ENCODE data around the gene GPC4. TPM values are rescaled to one million over a fixed set of nuclear protein-coding genes. Genes with fewer than 3 reads are reported as not detected.

The GPC4 gene
- total and polyA plus RNA-seq, 2 donors (not counting 3 experiments of a cell fraction or from before 2014, with no cell fraction given), result 0.20 TPM; not detected in 1

DNA sequence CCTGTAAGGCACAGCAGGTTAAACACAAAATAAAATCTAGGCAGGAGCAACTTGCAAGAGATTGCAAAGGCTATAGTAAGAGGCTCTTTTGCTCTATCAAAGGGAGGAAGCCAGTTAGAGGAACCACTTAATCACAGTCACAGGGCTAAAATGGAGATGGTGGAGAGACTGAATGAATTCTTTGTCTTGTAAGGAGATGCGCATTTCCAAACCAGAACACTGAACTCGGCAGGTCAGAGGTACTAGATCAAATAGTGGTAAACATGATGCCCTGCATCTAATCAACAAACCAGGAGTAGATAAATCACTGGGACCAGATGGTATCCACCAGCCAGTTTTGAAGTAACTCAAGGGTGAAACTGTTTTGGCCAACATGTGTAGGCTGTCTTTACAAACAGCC lies 55.8 kb downstream of the GPC4 start:
- Histone ChIP-seq H4K20me1 (replicated peaks; ENCODE audit: control insufficient read depth, extremely low read depth, insufficient read depth, low read length) (no peaks in the 10 kb centered on the region), H3K27ac (ENCODE audit: insufficient read depth, low read depth, low read length) (no peak overlapping the region), H3K36me3 (ENCODE audit: control insufficient read depth in 2 of 2, extremely low read depth in 1 of 2, insufficient read depth in 2 of 2, low read length in 2 of 2) (no peaks in the 10 kb centered on the region), H3K4me2 (ENCODE audit: insufficient read depth, low read length) (no peak overlapping the region), H3K9me1 (replicated peaks; ENCODE audit: control insufficient read depth, extremely low read depth, insufficient read depth, low read length) (no peaks in the 10 kb centered on the region), H3K79me2 (ENCODE audit: control insufficient read depth, insufficient read depth, low read length) (no peaks in the 10 kb centered on the region), H2AFZ (ENCODE audit: low read depth, low read length) (no peak overlapping the region), H3K4me3 (replicated peaks in 1 of 3; ENCODE audit: insufficient read depth in 1 of 3, low read depth in 1 of 3, low read length in 3 of 3) (no peak overlapping the region), H3K27me3 (ENCODE audit: control insufficient read depth in 2 of 2, insufficient read depth in 2 of 2, low read length in 2 of 2) (no peaks in the 10 kb centered on the region), H3K9ac (replicated peaks; ENCODE audit: extremely low read depth, insufficient read depth, low read length) (no peak overlapping the region), H3K4me1 (ENCODE audit: control insufficient read depth, extremely low read depth, insufficient read depth, low read length) (no peaks in the 10 kb centered on the region), H3K9me3 (replicated peaks; ENCODE audit: control insufficient read depth, insufficient read depth, low read length) (no peaks in the 10 kb centered on the region)
- ChIA-PET CTCF (no interaction called here), POLR2A (no interaction called here)
- no peak for FAIRE-seq
- BruUV-seq (replicated peaks), result no TSS peak
- no peak for DNase-seq (ENCODE audit: low read depth, low spot score)
- intact Hi-C loops (cut with micrococcal nuclease), result loop anchor here (10.0 kb wide), 1 partner anchor 1715 kb away; no protein-coding TSS in a partner anchor
- dilution Hi-C loops (cut with MboI; ENCODE audit: extremely low pct_ligation_motif_present, low sequenced_read_pairs), result no loop called here
- TF ChIP-seq EZH2 (IDR thresholded peaks at IDR 0.05; ENCODE audit: borderline replicate concordance, low read depth, low read length, severe bottlenecking) (no peak), POLR2A (IDR thresholded peaks at IDR 0.05; ENCODE audit: low read depth, low read length) (no peak), FOS (IDR thresholded peaks at IDR 0.05; ENCODE audit: borderline replicate concordance, insufficient read depth, low read length) (no peak), GATA2 (IDR thresholded peaks at IDR 0.05; ENCODE audit: insufficient read depth, insufficient read length, low read depth, low read length) (no peak), CTCF (IDR thresholded peaks at IDR 0.05; ENCODE audit: extremely low read depth in 1 of 2, insufficient read depth in 1 of 2, low read depth in 1 of 2, low read length in 2 of 2) (no peak), POLR2AphosphoS5 (IDR thresholded peaks at IDR 0.05; ENCODE audit: insufficient read depth, low read depth, low read length) (no peak), JUN (IDR thresholded peaks at IDR 0.05; ENCODE audit: borderline replicate concordance, insufficient read depth, insufficient read length, low read depth) (no peak), MYC (IDR thresholded peaks at IDR 0.05; ENCODE audit: low read depth, low read length) (no peak)
- TF ChIP-seq, protein P1, sequence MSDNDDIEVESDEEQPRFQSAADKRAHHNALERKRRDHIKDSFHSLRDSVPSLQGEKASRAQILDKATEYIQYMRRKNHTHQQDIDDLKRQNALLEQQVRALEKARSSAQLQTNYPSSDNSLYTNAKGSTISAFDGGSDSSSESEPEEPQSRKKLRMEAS (IDR thresholded peaks at IDR 0.05; ENCODE audit: insufficient read depth, insufficient read length), result no peak

All from endothelial cell of umbilical vein (primary cell).